DOHH2 (cell line): ENCODE measurements around the gene CAMK1G.

ENCODE experiments used
- CTCF ChIP-seq: fragments of 200-600 bp; sonication (generic); IDR thresholded peaks from one replicate; pipeline ENCODE4 v1.5.1; 2014; ENCODE audit warnings: antibody characterized with exemption, mild to moderate bottlenecking, low read depth, low read length; ENCODE audit not compliant: poor library complexity, severe bottlenecking
- EZH2phosphoT487 ChIP-seq: fragments of 200-600 bp; sonication (generic); IDR thresholded peaks from 2 replicates; pipeline ENCODE4 v1.6.1; 2017; ENCODE audit warnings: borderline replicate concordance, mild to moderate bottlenecking, antibody characterized with exemption, low read length, moderate library complexity, mixed read lengths

DNA sequence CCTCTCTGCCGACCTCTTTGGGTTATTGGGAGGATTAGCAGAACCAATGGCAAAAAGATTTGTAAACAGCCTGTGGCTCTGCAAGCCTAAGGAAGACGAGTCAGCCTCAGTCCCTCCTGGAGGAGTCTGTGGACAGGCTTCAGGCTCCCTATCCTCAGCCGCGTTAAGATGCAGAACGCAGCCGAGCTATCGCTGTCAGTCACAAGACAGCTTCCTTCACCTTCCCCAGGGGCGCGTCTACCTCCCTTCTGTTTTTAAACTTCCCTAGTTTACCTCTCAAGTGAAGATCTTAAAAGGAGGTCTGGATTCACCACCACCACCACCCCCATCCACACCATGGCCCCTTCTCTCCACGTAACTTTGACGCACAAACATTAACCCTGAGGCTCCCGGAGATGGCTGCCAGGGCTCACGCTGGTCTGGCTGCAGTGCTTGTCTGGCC is 738 bp downstream of the CAMK1G start:
- TF ChIP-seq CTCF (no peak), EZH2phosphoT487 (no peak)
